Osteoblast (primary cell): ENCODE data around the gene VPS41. TPM values are rescaled to one million over a fixed set of nuclear protein-coding genes. Genes with fewer than 3 reads are reported as not detected.
"Not testable (repeated sequence)": the region's sequence is repeated elsewhere in the genome, so short reads cannot be mapped to it uniquely, and the experiment has no call there.

Source experiments
- DNase-seq: peaks from one replicate; pipeline ENCODE4 v3.0.0; 2011; ENCODE audit warnings: low spot score, mixed read lengths; ENCODE audit not compliant: insufficient read length; ENCODE audit errors: missing footprints
- H2AFZ ChIP-seq: 2 replicates; pipeline ENCODE4 v1.6.0; 2011; ENCODE audit warnings: mild to moderate bottlenecking, low read length
- H3K27ac ChIP-seq: 2 replicates; pipeline ENCODE4 v1.5.1; 2011; ENCODE audit warnings: mild to moderate bottlenecking, low read depth, low read length, moderate library complexity
- H3K27me3 ChIP-seq: 2 replicates; pipeline ENCODE4 v1.6.0; 2012; ENCODE audit warnings: mild to moderate bottlenecking, control low read depth, inconsistent platforms, low read length, moderate library complexity; ENCODE audit not compliant: insufficient read depth
- H3K36me3 ChIP-seq: 2 replicates; pipeline ENCODE4 v1.5.1; 2011; ENCODE audit warnings: mild to moderate bottlenecking, low read length, control low read depth, moderate library complexity; ENCODE audit not compliant: insufficient read depth
- H3K4me1 ChIP-seq: 2 replicates; pipeline ENCODE4 v1.5.1; 2011; ENCODE audit warnings: mild to moderate bottlenecking, low read length, control low read depth, moderate library complexity; ENCODE audit not compliant: insufficient read depth
- H3K4me2 ChIP-seq: 2 replicates; pipeline ENCODE4 v1.6.0; 2011; ENCODE audit warnings: mild to moderate bottlenecking, low read length; ENCODE audit not compliant: insufficient read depth
- H3K4me3 ChIP-seq: fragments of 200-600 bp; sonication (generic); 3 replicates; pipeline ENCODE4 v1.5.1; 2012; ENCODE audit warnings: mild to moderate bottlenecking, low read length, inconsistent platforms; ENCODE audit not compliant: insufficient read depth
- H3K79me2 ChIP-seq: 2 replicates; pipeline ENCODE4 v1.6.0; 2012; ENCODE audit warnings: mild to moderate bottlenecking, low read length, control low read depth, inconsistent platforms; ENCODE audit not compliant: insufficient read depth
- H3K9me3 ChIP-seq: 2 replicates; pipeline ENCODE4 v1.5.1; 2011; ENCODE audit warnings: low read depth, low read length, control low read depth
- H4K20me1 ChIP-seq: 2 replicates; pipeline ENCODE4 v1.6.0; 2012; ENCODE audit warnings: mild to moderate bottlenecking, low read length, control low read depth; ENCODE audit not compliant: insufficient read depth
- total RNA-seq: library from RNA; depleted of rRNA; stranded (reverse); fragments of >200 nt; gene quantifications from 2 replicates; pipeline ENCODE4 v1.2.3, GENCODE V29; 2012
- TF ChIP-seq, protein P1 (sequence below): IDR thresholded peaks from 2 replicates; pipeline ENCODE4 v1.5.1; 2011; ENCODE audit warnings: mild to moderate bottlenecking, low read depth, low read length, moderate library complexity; ENCODE audit errors: extremely low read depth

The VPS41 gene
- total RNA-seq, 1 donor, result 78.5 TPM

DNA sequence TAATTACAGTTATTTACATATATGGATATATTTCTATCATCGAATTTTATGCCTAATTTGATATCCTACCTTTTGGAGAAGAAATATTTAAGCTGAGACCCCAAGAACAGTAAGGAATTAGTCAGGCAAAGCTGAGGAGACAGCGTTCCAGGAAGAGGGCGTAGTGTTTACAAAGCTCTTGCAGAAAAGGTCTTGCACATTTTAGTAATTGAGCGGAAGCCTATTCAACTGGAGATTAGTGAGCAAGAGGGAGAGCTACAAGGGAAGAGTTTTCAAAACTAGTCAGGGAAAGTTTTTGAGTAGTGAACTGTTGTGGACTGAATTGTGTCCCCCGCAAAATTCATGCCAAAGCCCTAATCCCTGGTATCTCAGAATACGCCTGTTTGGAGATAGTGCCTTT, 42.2 kb upstream of the VPS41 start:
- Histone ChIP-seq H3K27me3 (no peaks in the 10 kb centered on the region), H2AFZ (no peak overlapping the region), H3K27ac (no peak overlapping the region), H3K4me2 (no peak overlapping the region), H3K4me1 (no peaks in the 10 kb centered on the region), H3K9me3 (no peaks in the 10 kb centered on the region), H4K20me1 (no peaks in the 10 kb centered on the region), H3K36me3 (no peaks in the 10 kb centered on the region), H3K4me3 (no peak overlapping the region), H3K79me2 (no peaks in the 10 kb centered on the region)
- TF ChIP-seq, protein P1, sequence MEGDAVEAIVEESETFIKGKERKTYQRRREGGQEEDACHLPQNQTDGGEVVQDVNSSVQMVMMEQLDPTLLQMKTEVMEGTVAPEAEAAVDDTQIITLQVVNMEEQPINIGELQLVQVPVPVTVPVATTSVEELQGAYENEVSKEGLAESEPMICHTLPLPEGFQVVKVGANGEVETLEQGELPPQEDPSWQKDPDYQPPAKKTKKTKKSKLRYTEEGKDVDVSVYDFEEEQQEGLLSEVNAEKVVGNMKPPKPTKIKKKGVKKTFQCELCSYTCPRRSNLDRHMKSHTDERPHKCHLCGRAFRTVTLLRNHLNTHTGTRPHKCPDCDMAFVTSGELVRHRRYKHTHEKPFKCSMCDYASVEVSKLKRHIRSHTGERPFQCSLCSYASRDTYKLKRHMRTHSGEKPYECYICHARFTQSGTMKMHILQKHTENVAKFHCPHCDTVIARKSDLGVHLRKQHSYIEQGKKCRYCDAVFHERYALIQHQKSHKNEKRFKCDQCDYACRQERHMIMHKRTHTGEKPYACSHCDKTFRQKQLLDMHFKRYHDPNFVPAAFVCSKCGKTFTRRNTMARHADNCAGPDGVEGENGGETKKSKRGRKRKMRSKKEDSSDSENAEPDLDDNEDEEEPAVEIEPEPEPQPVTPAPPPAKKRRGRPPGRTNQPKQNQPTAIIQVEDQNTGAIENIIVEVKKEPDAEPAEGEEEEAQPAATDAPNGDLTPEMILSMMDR, result no peak
- no peak for DNase-seq

GRCh38 chr7:38950309-38950708, 41.3 kb upstream of the VPS41 start:
- Histone ChIP-seq H3K27me3 (no peaks in the 10 kb centered on the region), H3K4me3 (no peak overlapping the region), H2AFZ (no peak overlapping the region), H3K27ac (no peak overlapping the region), H4K20me1 (no peaks in the 10 kb centered on the region), H3K4me1 (no peaks in the 10 kb centered on the region), H3K36me3 (no peaks in the 10 kb centered on the region), H3K4me2 (no peak overlapping the region), H3K79me2 (no peaks in the 10 kb centered on the region), H3K9me3 (no peaks in the 10 kb centered on the region)
- DNase-seq, result no peak
- TF ChIP-seq, protein P1, result no peak

- not testable (repeated sequence) for H3K27ac ChIP-seq, DNase-seq, H3K9me3 ChIP-seq, H3K4me3 ChIP-seq, H2AFZ ChIP-seq, H3K27me3 ChIP-seq, H3K79me2 ChIP-seq, H3K36me3 ChIP-seq, H3K4me2 ChIP-seq, H4K20me1 ChIP-seq, H3K4me1 ChIP-seq
Measured at GRCh38 chr7:38947541-38947940, 38.5 kb upstream of the VPS41 start.

GRCh38 chr7:38942431-38943051, 33.5 kb upstream of the VPS41 start:
- Histone ChIP-seq H3K36me3 (no peaks in the 10 kb centered on the region), H3K4me3 (no peak overlapping the region), H3K27me3 (no peaks in the 10 kb centered on the region), H3K9me3 (no peaks in the 10 kb centered on the region), H3K79me2 (no peaks in the 10 kb centered on the region), H3K4me2 (no peak overlapping the region), H4K20me1 (no peaks in the 10 kb centered on the region), H3K27ac (no peak overlapping the region), H2AFZ (no peak overlapping the region), H3K4me1 (no peaks in the 10 kb centered on the region)
- no peak for DNase-seq
- TF ChIP-seq, protein P1, result no peak
